Fibroblast of lung (primary cell): Measurements from ENCODE around the gene LYVE1.

Experiments
- CTCF ChIP-seq, 2 donors: IDR thresholded peaks in 1 of 2; conservative IDR thresholded peaks in 1 of 2; 1 replicate in 1 of 2; 2 replicates in 1 of 2; pipeline ENCODE4 v1.5.1; 2011 to 2012; ENCODE audit warnings: low read length in 2 of 2, control low read depth in 1 of 2, inconsistent platforms in 1 of 2, low read depth in 1 of 2, mild to moderate bottlenecking in 1 of 2
- EZH2 ChIP-seq: IDR thresholded peaks from 2 replicates; pipeline ENCODE4 v1.5.1; 2012; ENCODE audit warnings: low read length, control low read depth, mild to moderate bottlenecking; ENCODE audit errors: missing control alignments

GRCh38 chr11:10602945-10603344, 34.5 kb upstream of the LYVE1 start:
- TF ChIP-seq CTCF (conservative IDR thresholded peaks at IDR 0.05 in 1 of 2, IDR thresholded peaks at IDR 0.05 in 1 of 2; ENCODE audit: low read depth in 1 of 2, low read length in 2 of 2) = no peak
- no peak for TF ChIP-seq EZH2
